GM12874 (cell line): ENCODE data around the gene CDC27.

Experiments used
- CTCF ChIP-seq: IDR thresholded peaks from 2 replicates; pipeline ENCODE4 v1.5.1; 2011; ENCODE audit warnings: low read depth, mild to moderate bottlenecking, control low read depth, low read length, moderate library complexity; ENCODE audit not compliant: insufficient read depth

Gene CDC27

GRCh38 chr17:47099451-47099986 is 89.6 kb downstream of the CDC27 start:
- no peak for TF ChIP-seq CTCF

- TF ChIP-seq CTCF = no peak
Observed at GRCh38 chr17:47096343-47096742, 92.8 kb downstream of the CDC27 start.

- TF ChIP-seq CTCF = no peak
Observed at GRCh38 chr17:47095268-47095667, 93.8 kb downstream of the CDC27 start.

GRCh38 chr17:47087093-47087492 is 102.0 kb downstream of the CDC27 start:
- no peak for TF ChIP-seq CTCF

- TF ChIP-seq CTCF = no peak
Observed at GRCh38 chr17:47085736-47086135, 103.4 kb downstream of the CDC27 start.

- TF ChIP-seq CTCF = no peak
Observed at GRCh38 chr17:47078801-47079200, 110.3 kb downstream of the CDC27 start.

GRCh38 chr17:47077576-47077975 is 111.5 kb downstream of the CDC27 start:
- TF ChIP-seq CTCF = no peak
